ENCODE results near the gene ARHGAP11A. TPM values are rescaled to one million over a fixed set of nuclear protein-coding genes. Genes with fewer than 3 reads are reported as not detected.
A peak's percentile ranks its signal among the peaks of the same experiment; 100 is the strongest.

Gene ARHGAP11A
- total and polyA plus RNA-seq, 4 donors, result 0.42 to 20.6 (median 0.98) TPM

DNA sequence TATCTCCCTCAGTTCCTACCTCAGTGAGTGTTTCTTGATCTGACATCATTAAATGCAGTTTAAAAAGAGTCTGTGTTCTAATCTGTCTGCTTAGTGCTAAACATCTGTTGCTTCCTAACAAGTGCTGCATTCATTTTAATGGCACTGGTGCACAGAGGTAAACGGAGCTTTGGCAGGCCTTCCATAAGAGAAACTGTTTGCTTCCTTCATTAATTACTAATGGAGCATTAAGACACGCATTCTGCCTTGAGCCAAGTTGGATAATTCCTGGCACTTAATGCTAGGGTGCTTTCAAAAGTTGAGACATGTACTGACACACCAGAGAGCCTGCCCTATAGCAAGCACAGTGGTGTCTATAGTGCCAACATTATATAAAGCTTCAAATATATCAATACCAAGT lies 60.9 kb downstream of the ARHGAP11A start:
- TF ChIP-seq HNF4A (conservative IDR thresholded peaks at IDR 0.05) (no peak), FOXA1 (IDR thresholded peaks at IDR 0.05) (no peak), GABPA (IDR thresholded peaks at IDR 0.05 in 1 of 2, conservative IDR thresholded peaks at IDR 0.05 in 1 of 2) (no peak), RXRA (IDR thresholded peaks at IDR 0.05) (no peak), HNF4G (IDR thresholded peaks at IDR 0.05) (no peak), FOXA2 (IDR thresholded peaks at IDR 0.05) (no peak), YY1 (IDR thresholded peaks at IDR 0.05) (no peak), TAF1 (conservative IDR thresholded peaks at IDR 0.05) (no peak)
- TF ChIP-seq, protein P1, sequence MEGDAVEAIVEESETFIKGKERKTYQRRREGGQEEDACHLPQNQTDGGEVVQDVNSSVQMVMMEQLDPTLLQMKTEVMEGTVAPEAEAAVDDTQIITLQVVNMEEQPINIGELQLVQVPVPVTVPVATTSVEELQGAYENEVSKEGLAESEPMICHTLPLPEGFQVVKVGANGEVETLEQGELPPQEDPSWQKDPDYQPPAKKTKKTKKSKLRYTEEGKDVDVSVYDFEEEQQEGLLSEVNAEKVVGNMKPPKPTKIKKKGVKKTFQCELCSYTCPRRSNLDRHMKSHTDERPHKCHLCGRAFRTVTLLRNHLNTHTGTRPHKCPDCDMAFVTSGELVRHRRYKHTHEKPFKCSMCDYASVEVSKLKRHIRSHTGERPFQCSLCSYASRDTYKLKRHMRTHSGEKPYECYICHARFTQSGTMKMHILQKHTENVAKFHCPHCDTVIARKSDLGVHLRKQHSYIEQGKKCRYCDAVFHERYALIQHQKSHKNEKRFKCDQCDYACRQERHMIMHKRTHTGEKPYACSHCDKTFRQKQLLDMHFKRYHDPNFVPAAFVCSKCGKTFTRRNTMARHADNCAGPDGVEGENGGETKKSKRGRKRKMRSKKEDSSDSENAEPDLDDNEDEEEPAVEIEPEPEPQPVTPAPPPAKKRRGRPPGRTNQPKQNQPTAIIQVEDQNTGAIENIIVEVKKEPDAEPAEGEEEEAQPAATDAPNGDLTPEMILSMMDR (IDR thresholded peaks at IDR 0.05; ENCODE audit: low read depth, low read length, missing input control), result no peak
- TF ChIP-seq, protein P2, sequence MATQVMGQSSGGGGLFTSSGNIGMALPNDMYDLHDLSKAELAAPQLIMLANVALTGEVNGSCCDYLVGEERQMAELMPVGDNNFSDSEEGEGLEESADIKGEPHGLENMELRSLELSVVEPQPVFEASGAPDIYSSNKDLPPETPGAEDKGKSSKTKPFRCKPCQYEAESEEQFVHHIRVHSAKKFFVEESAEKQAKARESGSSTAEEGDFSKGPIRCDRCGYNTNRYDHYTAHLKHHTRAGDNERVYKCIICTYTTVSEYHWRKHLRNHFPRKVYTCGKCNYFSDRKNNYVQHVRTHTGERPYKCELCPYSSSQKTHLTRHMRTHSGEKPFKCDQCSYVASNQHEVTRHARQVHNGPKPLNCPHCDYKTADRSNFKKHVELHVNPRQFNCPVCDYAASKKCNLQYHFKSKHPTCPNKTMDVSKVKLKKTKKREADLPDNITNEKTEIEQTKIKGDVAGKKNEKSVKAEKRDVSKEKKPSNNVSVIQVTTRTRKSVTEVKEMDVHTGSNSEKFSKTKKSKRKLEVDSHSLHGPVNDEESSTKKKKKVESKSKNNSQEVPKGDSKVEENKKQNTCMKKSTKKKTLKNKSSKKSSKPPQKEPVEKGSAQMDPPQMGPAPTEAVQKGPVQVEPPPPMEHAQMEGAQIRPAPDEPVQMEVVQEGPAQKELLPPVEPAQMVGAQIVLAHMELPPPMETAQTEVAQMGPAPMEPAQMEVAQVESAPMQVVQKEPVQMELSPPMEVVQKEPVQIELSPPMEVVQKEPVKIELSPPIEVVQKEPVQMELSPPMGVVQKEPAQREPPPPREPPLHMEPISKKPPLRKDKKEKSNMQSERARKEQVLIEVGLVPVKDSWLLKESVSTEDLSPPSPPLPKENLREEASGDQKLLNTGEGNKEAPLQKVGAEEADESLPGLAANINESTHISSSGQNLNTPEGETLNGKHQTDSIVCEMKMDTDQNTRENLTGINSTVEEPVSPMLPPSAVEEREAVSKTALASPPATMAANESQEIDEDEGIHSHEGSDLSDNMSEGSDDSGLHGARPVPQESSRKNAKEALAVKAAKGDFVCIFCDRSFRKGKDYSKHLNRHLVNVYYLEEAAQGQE (IDR thresholded peaks at IDR 0.05), result no peak
- TF ChIP-seq, protein P3, sequence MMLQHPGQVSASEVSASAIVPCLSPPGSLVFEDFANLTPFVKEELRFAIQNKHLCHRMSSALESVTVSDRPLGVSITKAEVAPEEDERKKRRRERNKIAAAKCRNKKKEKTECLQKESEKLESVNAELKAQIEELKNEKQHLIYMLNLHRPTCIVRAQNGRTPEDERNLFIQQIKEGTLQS (IDR thresholded peaks at IDR 0.05), result no peak
- TF ChIP-seq, protein P4, sequence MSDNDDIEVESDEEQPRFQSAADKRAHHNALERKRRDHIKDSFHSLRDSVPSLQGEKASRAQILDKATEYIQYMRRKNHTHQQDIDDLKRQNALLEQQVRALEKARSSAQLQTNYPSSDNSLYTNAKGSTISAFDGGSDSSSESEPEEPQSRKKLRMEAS (IDR thresholded peaks at IDR 0.05), result no peak
- TF ChIP-seq, protein P5, sequence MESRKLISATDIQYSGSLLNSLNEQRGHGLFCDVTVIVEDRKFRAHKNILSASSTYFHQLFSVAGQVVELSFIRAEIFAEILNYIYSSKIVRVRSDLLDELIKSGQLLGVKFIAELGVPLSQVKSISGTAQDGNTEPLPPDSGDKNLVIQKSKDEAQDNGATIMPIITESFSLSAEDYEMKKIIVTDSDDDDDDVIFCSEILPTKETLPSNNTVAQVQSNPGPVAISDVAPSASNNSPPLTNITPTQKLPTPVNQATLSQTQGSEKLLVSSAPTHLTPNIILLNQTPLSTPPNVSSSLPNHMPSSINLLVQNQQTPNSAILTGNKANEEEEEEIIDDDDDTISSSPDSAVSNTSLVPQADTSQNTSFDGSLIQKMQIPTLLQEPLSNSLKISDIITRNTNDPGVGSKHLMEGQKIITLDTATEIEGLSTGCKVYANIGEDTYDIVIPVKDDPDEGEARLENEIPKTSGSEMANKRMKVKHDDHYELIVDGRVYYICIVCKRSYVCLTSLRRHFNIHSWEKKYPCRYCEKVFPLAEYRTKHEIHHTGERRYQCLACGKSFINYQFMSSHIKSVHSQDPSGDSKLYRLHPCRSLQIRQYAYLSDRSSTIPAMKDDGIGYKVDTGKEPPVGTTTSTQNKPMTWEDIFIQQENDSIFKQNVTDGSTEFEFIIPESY (IDR thresholded peaks at IDR 0.05), result no peak
- Histone ChIP-seq H3K9me3 (ENCODE audit: control insufficient read depth in 4 of 4, low read length in 3 of 4) (no peaks in the 10 kb centered on the region), H3K4me3 (ENCODE audit: low read depth in 1 of 3, low read length in 3 of 3) (no peak overlapping the region), H3K27ac (ENCODE audit: low read depth in 1 of 2, low read length in 2 of 2) (no peak overlapping the region), H3K36me3 (ENCODE audit: control insufficient read depth in 4 of 4, insufficient read depth in 3 of 4, low read depth in 1 of 4, low read length in 3 of 4) (no peaks in the 10 kb centered on the region), H3K9ac (ENCODE audit: low read depth in 1 of 2, low read length in 2 of 2) (no peak overlapping the region), H3K4me1 (ENCODE audit: control insufficient read depth in 4 of 4, insufficient read depth in 4 of 4, low read length in 3 of 4) (peaks cover 2 to 25% (median 16%) of the 10 kb centered on the region in 4 donors), H3K27me3 (ENCODE audit: control insufficient read depth in 4 of 4, insufficient read depth in 4 of 4, low read length in 3 of 4) (no peaks in the 10 kb centered on the region)
- 57% methylated on average over 2 of the region's 2 CpGs for WGBS
- DNase-seq (ENCODE audit: low spot score), result no peak

DNA sequence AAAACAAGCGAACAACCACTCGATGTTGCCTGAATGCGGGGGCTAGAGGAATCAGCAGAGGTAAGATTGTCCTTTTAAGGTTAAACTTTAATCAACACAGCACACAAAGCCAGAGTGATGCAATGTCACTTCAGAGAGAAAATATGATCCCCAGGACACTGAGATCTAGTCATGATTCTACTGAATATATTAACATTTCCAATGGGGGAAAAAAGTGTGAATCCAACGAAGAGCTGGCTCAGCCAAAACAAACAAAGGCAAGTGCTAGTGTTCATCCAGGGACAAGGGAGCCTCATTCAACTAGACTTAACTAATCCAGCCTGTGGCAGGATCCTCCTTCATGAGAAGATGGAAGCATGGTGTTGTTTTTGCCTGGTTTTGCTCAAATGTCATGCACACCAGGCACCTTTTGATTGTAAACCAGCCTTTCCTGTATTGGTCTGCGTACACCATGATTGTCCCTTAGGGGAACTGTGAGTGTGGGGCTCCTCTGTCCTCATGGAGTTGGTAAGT lies 62.0 kb downstream of the ARHGAP11A start:
- WGBS, result 30% methylated on average over 5 of the region's 5 CpGs
- Histone ChIP-seq H3K9me3 (ENCODE audit: control insufficient read depth in 4 of 4, low read length in 3 of 4) (no peaks in the 10 kb centered on the region), H3K4me3 (ENCODE audit: low read depth in 1 of 3, low read length in 3 of 3) (peak overlapping the region; percentile 49 to 55 (median 51)), H3K27ac (ENCODE audit: low read depth in 1 of 2, low read length in 2 of 2) (peak overlapping the region; percentile 64 to 73), H3K9ac (ENCODE audit: low read depth in 1 of 2, low read length in 2 of 2) (peak overlapping the region in 1 of 2 donors; percentile 80), H3K36me3 (ENCODE audit: control insufficient read depth in 4 of 4, insufficient read depth in 3 of 4, low read depth in 1 of 4, low read length in 3 of 4) (peaks cover 0 to 3% (median 0%) of the 10 kb centered on the region in 4 donors), H3K4me1 (ENCODE audit: control insufficient read depth in 4 of 4, insufficient read depth in 4 of 4, low read length in 3 of 4) (peaks cover 7 to 25% (median 16%) of the 10 kb centered on the region in 4 donors), H3K27me3 (ENCODE audit: control insufficient read depth in 4 of 4, insufficient read depth in 4 of 4, low read length in 3 of 4) (no peaks in the 10 kb centered on the region)
- DNase-seq (ENCODE audit: low spot score), result peak; percentile 38
- TF ChIP-seq FOXA2 (IDR thresholded peaks at IDR 0.05) (peak; percentile 98), JUND (IDR thresholded peaks at IDR 0.05) (peak; percentile 79 to 94), RXRA (IDR thresholded peaks at IDR 0.05) (peak; percentile 76 to 90), RAD21 (IDR thresholded peaks at IDR 0.05) (peak; percentile 57 to 60), YY1 (IDR thresholded peaks at IDR 0.05) (peak; percentile 94), SP1 (IDR thresholded peaks at IDR 0.05) (peak; percentile 92), EGR1 (IDR thresholded peaks at IDR 0.05; ENCODE audit: low read depth in 2 of 2) (peak; percentile 74 to 94), TAF1 (conservative IDR thresholded peaks at IDR 0.05) (peak; percentile 97), HNF4G (IDR thresholded peaks at IDR 0.05) (peak; percentile 38), GABPA (IDR thresholded peaks at IDR 0.05 in 1 of 2, conservative IDR thresholded peaks at IDR 0.05 in 1 of 2) (peak in 1 of 2 donors; percentile 34), HNF4A (conservative IDR thresholded peaks at IDR 0.05) (peak; percentile 78 to 83), FOXA1 (IDR thresholded peaks at IDR 0.05) (peak; percentile 95)
- TF ChIP-seq, protein P1 (IDR thresholded peaks at IDR 0.05; ENCODE audit: low read depth, low read length, missing input control), result no peak
- TF ChIP-seq, protein P5 (IDR thresholded peaks at IDR 0.05), result peak; percentile 87
- TF ChIP-seq, protein P4 (IDR thresholded peaks at IDR 0.05), result peak; percentile 82
